ENCODE data around the gene FAM13A.
"Not testable (repeated sequence)": the region's sequence is repeated elsewhere in the genome, so short reads cannot be mapped to it uniquely, and the experiment has no call there.

FAM13A gene

GRCh38 chr4:88904240-88904639 lies 152.7 kb downstream of the FAM13A start:
- H3K27me3 ChIP-seq (ENCODE audit: insufficient read depth, low read length); H2AFZ ChIP-seq (ENCODE audit: low read length, unreplicated experiment); H3K79me2 ChIP-seq (ENCODE audit: control insufficient read depth, insufficient read depth, low read length, unreplicated experiment); H3K36me3 ChIP-seq (ENCODE audit: insufficient read depth, low read length); H3K27ac ChIP-seq (ENCODE audit: low read depth, low read length); H3K4me3 ChIP-seq (ENCODE audit: low read depth, low read length); H3K4me1 ChIP-seq (ENCODE audit: control insufficient read depth, insufficient read depth, low read length, unreplicated experiment): not testable (repeated sequence)

DNA sequence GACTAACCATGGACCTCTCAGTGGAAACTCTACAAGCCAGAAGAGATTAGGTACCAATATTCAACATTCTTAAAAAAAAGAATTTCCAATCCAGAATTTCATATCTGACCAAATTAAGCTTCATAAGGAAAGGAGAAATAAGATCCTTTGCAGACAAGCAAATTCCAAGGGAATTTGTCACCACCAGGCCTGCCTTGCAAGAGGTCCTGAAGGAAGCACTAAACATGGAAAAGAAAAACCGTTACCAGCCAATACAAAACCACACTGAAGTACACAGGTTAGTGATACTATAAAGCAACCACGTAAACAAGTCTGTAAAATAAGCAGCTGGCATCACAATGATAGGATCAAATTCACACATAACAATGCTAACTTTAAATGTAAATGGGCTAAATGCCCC lies 156.6 kb downstream of the FAM13A start:
- Histone ChIP-seq H3K27ac (ENCODE audit: low read depth, low read length) (no peak overlapping the region), H3K79me2 (ENCODE audit: control insufficient read depth, insufficient read depth, low read length, unreplicated experiment) (no peaks in the 10 kb centered on the region), H2AFZ (ENCODE audit: low read length, unreplicated experiment) (no peak overlapping the region), H3K36me3 (ENCODE audit: insufficient read depth, low read length) (no peaks in the 10 kb centered on the region), H3K27me3 (ENCODE audit: insufficient read depth, low read length) (no peaks in the 10 kb centered on the region), H3K4me3 (ENCODE audit: low read depth, low read length) (no peak overlapping the region), H3K4me1 (ENCODE audit: control insufficient read depth, insufficient read depth, low read length, unreplicated experiment) (no peaks in the 10 kb centered on the region)

- no peaks in the 10 kb centered on the region for H3K27me3 ChIP-seq (ENCODE audit: insufficient read depth, low read length)
- H3K27ac ChIP-seq (ENCODE audit: low read depth, low read length), result no peak overlapping the region
- H3K79me2 ChIP-seq (ENCODE audit: control insufficient read depth, insufficient read depth, low read length, unreplicated experiment), result no peaks in the 10 kb centered on the region
- H3K36me3 ChIP-seq (ENCODE audit: insufficient read depth, low read length), result no peaks in the 10 kb centered on the region
- H2AFZ ChIP-seq (ENCODE audit: low read length, unreplicated experiment), result no peak overlapping the region
- H3K4me1 ChIP-seq (ENCODE audit: control insufficient read depth, insufficient read depth, low read length, unreplicated experiment), result peaks cover 4% of the 10 kb centered on the region
- no peak overlapping the region for H3K4me3 ChIP-seq (ENCODE audit: low read depth, low read length)
These were observed 159.2 kb downstream of the FAM13A start for GRCh38 chr4:88897752-88898151.

DNA sequence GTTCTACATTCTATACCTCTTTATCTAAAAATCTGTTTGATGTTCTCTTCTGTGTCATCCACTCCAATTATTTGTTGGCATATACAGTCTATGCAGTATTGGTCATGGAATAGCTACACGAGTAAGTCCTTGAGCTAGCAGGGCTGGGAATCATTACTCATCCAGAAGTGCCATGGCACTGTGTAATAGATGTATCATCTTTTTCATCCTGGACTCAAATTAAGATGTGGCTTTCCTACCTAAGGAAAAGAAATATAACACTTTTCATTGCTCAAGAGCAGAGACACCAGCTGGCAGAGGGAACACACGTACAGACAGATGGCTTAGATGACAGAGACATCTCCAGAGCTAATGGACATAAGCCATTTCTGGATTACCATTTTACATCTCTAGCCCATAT lies 159.8 kb downstream of the FAM13A start:
- no peak overlapping the region for H2AFZ ChIP-seq (ENCODE audit: low read length, unreplicated experiment)
- peaks cover 4% of the 10 kb centered on the region for H3K4me1 ChIP-seq (ENCODE audit: control insufficient read depth, insufficient read depth, low read length, unreplicated experiment)
- H3K36me3 ChIP-seq (ENCODE audit: insufficient read depth, low read length), result no peaks in the 10 kb centered on the region
- no peak overlapping the region for H3K4me3 ChIP-seq (ENCODE audit: low read depth, low read length)
- no peaks in the 10 kb centered on the region for H3K27me3 ChIP-seq (ENCODE audit: insufficient read depth, low read length)
- H3K79me2 ChIP-seq (ENCODE audit: control insufficient read depth, insufficient read depth, low read length, unreplicated experiment), result no peaks in the 10 kb centered on the region
- no peak overlapping the region for H3K27ac ChIP-seq (ENCODE audit: low read depth, low read length)

GRCh38 chr4:88893961-88894360 lies 163.0 kb downstream of the FAM13A start:
- Histone ChIP-seq H3K4me3 (ENCODE audit: low read depth, low read length) (no peak overlapping the region), H3K36me3 (ENCODE audit: insufficient read depth, low read length) (no peaks in the 10 kb centered on the region), H3K79me2 (ENCODE audit: control insufficient read depth, insufficient read depth, low read length, unreplicated experiment) (no peaks in the 10 kb centered on the region), H2AFZ (ENCODE audit: low read length, unreplicated experiment) (no peak overlapping the region), H3K4me1 (ENCODE audit: control insufficient read depth, insufficient read depth, low read length, unreplicated experiment) (peaks cover 4% of the 10 kb centered on the region), H3K27me3 (ENCODE audit: insufficient read depth, low read length) (no peaks in the 10 kb centered on the region), H3K27ac (ENCODE audit: low read depth, low read length) (no peak overlapping the region)

DNA sequence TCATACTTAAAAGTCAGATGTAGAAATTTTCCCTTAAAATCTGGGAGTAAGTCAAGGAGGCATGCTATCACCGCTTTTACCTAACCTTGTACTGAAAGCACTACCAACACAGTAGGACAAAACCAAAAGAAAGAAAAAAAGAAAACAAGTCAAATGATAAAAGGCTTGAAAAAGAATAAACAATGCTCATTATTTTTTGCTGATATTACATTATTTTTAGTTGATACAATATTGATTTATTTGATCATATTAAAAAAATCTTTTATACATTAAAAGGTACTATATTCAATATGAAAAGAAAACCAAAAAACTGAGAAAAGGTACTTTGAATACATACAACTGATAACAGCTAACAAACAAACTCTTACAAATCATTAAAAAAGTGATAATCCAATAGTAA lies 164.3 kb downstream of the FAM13A start:
- no peaks in the 10 kb centered on the region for H3K27me3 ChIP-seq (ENCODE audit: insufficient read depth, low read length)
- H3K79me2 ChIP-seq (ENCODE audit: control insufficient read depth, insufficient read depth, low read length, unreplicated experiment), result no peaks in the 10 kb centered on the region
- H3K36me3 ChIP-seq (ENCODE audit: insufficient read depth, low read length), result no peaks in the 10 kb centered on the region
- H3K27ac ChIP-seq (ENCODE audit: low read depth, low read length), result no peak overlapping the region
- no peak overlapping the region for H2AFZ ChIP-seq (ENCODE audit: low read length, unreplicated experiment)
- H3K4me1 ChIP-seq (ENCODE audit: control insufficient read depth, insufficient read depth, low read length, unreplicated experiment), result peaks cover 4% of the 10 kb centered on the region
- no peak overlapping the region for H3K4me3 ChIP-seq (ENCODE audit: low read depth, low read length)

GRCh38 chr4:88891636-88892035 lies 165.3 kb downstream of the FAM13A start:
- Histone ChIP-seq H3K27ac (ENCODE audit: low read depth, low read length) (no peak overlapping the region), H2AFZ (ENCODE audit: low read length, unreplicated experiment) (no peak overlapping the region), H3K4me1 (ENCODE audit: control insufficient read depth, insufficient read depth, low read length, unreplicated experiment) (peaks cover 4% of the 10 kb centered on the region), H3K4me3 (ENCODE audit: low read depth, low read length) (no peak overlapping the region), H3K36me3 (ENCODE audit: insufficient read depth, low read length) (no peaks in the 10 kb centered on the region), H3K27me3 (ENCODE audit: insufficient read depth, low read length) (no peaks in the 10 kb centered on the region), H3K79me2 (ENCODE audit: control insufficient read depth, insufficient read depth, low read length, unreplicated experiment) (no peaks in the 10 kb centered on the region)

DNA sequence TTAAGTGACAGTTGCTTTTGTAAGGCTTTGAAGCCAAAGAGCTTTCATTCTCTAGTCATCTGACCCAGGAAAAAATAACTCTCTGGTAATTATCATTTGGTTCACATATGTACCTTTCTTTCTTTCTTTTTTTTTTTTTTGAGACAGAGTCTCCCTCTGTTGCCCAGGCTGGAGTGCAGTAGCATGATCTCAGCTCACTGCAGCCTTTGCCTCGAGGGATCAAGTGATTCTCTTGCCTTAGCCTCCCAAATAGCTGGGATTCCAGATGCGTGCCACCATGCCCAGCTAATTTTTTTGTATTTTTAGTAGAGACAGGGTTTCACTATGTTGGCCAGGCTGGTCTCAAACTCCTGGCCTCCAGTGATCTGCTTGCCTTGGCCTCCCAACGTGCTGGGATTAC lies 169.6 kb downstream of the FAM13A start:
- not testable (repeated sequence) for H3K27me3 ChIP-seq (ENCODE audit: insufficient read depth, low read length); H3K27ac ChIP-seq (ENCODE audit: low read depth, low read length); H3K36me3 ChIP-seq (ENCODE audit: insufficient read depth, low read length); H3K4me1 ChIP-seq (ENCODE audit: control insufficient read depth, insufficient read depth, low read length, unreplicated experiment); H3K79me2 ChIP-seq (ENCODE audit: control insufficient read depth, insufficient read depth, low read length, unreplicated experiment); H2AFZ ChIP-seq (ENCODE audit: low read length, unreplicated experiment); H3K4me3 ChIP-seq (ENCODE audit: low read depth, low read length)

DNA sequence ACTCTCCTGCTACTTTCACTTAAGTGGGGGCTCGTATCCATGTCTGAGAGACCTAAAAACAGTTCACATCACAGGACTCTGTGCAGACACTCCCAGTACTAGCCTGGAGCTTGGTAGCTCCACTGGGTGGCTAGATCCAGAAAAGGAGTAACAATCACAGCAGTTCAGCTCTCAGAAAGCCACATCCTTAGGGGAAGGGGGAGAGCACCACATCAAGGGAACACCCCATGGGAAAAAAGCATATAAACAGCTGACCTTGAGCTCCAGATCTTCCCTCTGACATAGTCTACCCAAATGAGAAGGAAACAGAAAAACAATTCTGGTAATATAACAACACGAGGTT lies 175.8 kb downstream of the FAM13A start:
- Histone ChIP-seq H3K36me3 (ENCODE audit: insufficient read depth, low read length) (no peaks in the 10 kb centered on the region), H3K4me3 (ENCODE audit: low read depth, low read length) (no peak overlapping the region), H3K79me2 (ENCODE audit: control insufficient read depth, insufficient read depth, low read length, unreplicated experiment) (no peaks in the 10 kb centered on the region), H3K27ac (ENCODE audit: low read depth, low read length) (no peak overlapping the region), H3K4me1 (ENCODE audit: control insufficient read depth, insufficient read depth, low read length, unreplicated experiment) (no peaks in the 10 kb centered on the region), H2AFZ (ENCODE audit: low read length, unreplicated experiment) (no peak overlapping the region), H3K27me3 (ENCODE audit: insufficient read depth, low read length) (no peaks in the 10 kb centered on the region)

DNA sequence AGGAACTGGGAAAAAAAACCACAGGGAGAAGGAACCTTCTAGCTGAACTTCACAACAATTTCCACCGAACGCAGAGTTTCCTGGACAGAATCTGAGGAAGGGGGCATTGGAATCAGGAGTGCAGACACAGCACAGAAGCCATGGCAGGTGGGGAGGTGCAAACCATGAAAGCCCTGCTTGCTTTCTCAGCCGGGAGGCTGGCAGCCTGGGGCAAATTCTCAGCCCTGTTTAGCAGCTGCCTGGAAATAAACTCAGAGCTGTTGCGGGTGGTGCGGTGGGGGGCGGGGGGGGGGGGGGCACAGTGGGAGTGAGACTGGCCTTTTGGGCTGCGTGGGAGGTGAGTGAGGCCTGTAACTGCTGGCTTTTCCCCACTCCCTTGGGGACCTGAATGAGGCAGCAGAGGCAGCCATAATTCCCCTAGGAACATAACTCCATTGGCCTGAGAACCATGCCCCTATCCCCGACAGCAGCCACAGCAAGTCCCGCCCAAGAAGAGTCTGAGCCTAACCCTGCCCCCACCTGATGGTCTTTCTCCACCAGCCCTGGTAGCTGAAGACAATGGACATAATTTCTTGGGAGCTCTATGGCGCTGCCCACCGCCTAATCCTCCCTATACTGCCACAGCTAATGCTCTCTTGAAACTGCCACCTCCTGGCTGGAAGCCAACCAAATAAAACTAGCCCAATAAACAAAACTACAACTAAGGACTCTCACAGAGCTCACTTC lies 176.3 kb downstream of the FAM13A start:
- Histone ChIP-seq H3K27ac (ENCODE audit: low read depth, low read length) (no peak overlapping the region), H3K79me2 (ENCODE audit: control insufficient read depth, insufficient read depth, low read length, unreplicated experiment) (no peaks in the 10 kb centered on the region), H3K36me3 (ENCODE audit: insufficient read depth, low read length) (no peaks in the 10 kb centered on the region), H3K4me3 (ENCODE audit: low read depth, low read length) (no peak overlapping the region), H2AFZ (ENCODE audit: low read length, unreplicated experiment) (no peak overlapping the region), H3K4me1 (ENCODE audit: control insufficient read depth, insufficient read depth, low read length, unreplicated experiment) (no peaks in the 10 kb centered on the region), H3K27me3 (ENCODE audit: insufficient read depth, low read length) (no peaks in the 10 kb centered on the region)

- H3K4me3 ChIP-seq (ENCODE audit: low read depth, low read length), result no peak overlapping the region
- no peaks in the 10 kb centered on the region for H3K4me1 ChIP-seq (ENCODE audit: control insufficient read depth, insufficient read depth, low read length, unreplicated experiment)
- H2AFZ ChIP-seq (ENCODE audit: low read length, unreplicated experiment), result no peak overlapping the region
- no peaks in the 10 kb centered on the region for H3K36me3 ChIP-seq (ENCODE audit: insufficient read depth, low read length)
- H3K27me3 ChIP-seq (ENCODE audit: insufficient read depth, low read length), result no peaks in the 10 kb centered on the region
- H3K79me2 ChIP-seq (ENCODE audit: control insufficient read depth, insufficient read depth, low read length, unreplicated experiment), result no peaks in the 10 kb centered on the region
- H3K27ac ChIP-seq (ENCODE audit: low read depth, low read length), result no peak overlapping the region
These were observed 177.0 kb downstream of the FAM13A start for GRCh38 chr4:88879991-88880390.

Measured in ACC112 (cell line).